ENCODE results near the gene RALGPS1. TPM values are rescaled to one million over a fixed set of nuclear protein-coding genes. Genes with fewer than 3 reads are reported as not detected.

Gene RALGPS1
- total and polyA plus RNA-seq, 2 of the 8 experiments (the other 6 are each of a cell fraction or from before 2014, with no cell fraction given): 20.0 to 23.5 TPM

DNA sequence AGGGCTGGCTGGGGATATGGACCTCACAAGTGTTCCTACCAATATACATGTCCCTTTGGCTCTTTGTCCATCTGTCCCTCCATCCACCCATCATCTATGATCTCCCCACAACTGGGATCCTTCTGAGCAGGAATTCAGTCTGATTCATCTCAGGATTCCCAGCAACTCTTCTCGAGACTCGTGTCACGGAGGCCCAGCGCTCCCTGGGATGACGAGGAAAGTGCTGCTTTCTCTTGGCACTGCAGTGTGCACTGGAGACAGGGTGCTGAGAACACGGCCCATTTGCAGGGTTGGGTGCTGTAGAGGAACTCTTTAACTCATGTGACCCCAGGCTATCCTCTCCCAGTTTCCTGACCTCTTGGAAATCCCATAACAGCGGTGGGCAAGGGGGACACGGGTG lies 135.0 kb downstream of the RALGPS1 start (continued):
- TF ChIP-seq CHD1 (IDR thresholded peaks at IDR 0.05; ENCODE audit: low read depth, low read length) (no peak), NANOG (IDR thresholded peaks at IDR 0.05; ENCODE audit: insufficient read depth, low read depth, low read length, poor library complexity, severe bottlenecking) (no peak), KDM5A (IDR thresholded peaks at IDR 0.05; ENCODE audit: low read length) (no peak), NRF1 (IDR thresholded peaks at IDR 0.05; ENCODE audit: low read depth, low read length) (no peak)
- TF ChIP-seq, protein P1, sequence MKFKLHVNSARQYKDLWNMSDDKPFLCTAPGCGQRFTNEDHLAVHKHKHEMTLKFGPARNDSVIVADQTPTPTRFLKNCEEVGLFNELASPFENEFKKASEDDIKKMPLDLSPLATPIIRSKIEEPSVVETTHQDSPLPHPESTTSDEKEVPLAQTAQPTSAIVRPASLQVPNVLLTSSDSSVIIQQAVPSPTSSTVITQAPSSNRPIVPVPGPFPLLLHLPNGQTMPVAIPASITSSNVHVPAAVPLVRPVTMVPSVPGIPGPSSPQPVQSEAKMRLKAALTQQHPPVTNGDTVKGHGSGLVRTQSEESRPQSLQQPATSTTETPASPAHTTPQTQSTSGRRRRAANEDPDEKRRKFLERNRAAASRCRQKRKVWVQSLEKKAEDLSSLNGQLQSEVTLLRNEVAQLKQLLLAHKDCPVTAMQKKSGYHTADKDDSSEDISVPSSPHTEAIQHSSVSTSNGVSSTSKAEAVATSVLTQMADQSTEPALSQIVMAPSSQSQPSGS (IDR thresholded peaks at IDR 0.05; ENCODE audit: low read length): no peak
- TF ChIP-seq, protein P2, sequence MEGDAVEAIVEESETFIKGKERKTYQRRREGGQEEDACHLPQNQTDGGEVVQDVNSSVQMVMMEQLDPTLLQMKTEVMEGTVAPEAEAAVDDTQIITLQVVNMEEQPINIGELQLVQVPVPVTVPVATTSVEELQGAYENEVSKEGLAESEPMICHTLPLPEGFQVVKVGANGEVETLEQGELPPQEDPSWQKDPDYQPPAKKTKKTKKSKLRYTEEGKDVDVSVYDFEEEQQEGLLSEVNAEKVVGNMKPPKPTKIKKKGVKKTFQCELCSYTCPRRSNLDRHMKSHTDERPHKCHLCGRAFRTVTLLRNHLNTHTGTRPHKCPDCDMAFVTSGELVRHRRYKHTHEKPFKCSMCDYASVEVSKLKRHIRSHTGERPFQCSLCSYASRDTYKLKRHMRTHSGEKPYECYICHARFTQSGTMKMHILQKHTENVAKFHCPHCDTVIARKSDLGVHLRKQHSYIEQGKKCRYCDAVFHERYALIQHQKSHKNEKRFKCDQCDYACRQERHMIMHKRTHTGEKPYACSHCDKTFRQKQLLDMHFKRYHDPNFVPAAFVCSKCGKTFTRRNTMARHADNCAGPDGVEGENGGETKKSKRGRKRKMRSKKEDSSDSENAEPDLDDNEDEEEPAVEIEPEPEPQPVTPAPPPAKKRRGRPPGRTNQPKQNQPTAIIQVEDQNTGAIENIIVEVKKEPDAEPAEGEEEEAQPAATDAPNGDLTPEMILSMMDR (IDR thresholded peaks at IDR 0.05; ENCODE audit: control extremely low read depth in 1 of 3, insufficient read depth in 1 of 3, low read depth in 1 of 3, low read length in 3 of 3): no peak

All from H1 (cell line).